PFSK-1 (cell line): ENCODE measurements around the gene ANKFY1.

Experiments
- FOXP2 ChIP-seq: optimal IDR thresholded peaks from 2 replicates; pipeline ENCODE3; 2011; ENCODE audit warnings: borderline replicate concordance, control low read depth, inconsistent platforms; ENCODE audit not compliant: insufficient read depth; ENCODE audit errors: extremely low read length, extremely low read depth
- POLR2AphosphoS5 ChIP-seq: IDR thresholded peaks from 2 replicates; pipeline ENCODE4 v1.6.1; 2012; ENCODE audit warnings: low read depth, mild to moderate bottlenecking, control low read depth, low read length, moderate library complexity
- REST ChIP-seq, 2 experiments: IDR thresholded peaks; 2 replicates each; pipeline versions ENCODE4 v1.6.1 to v1.8.0; 2011 to 2012; ENCODE audit warnings: low read depth in 2 of 2, low read length in 2 of 2, control low read depth in 1 of 2, inconsistent platforms in 1 of 2, mild to moderate bottlenecking in 1 of 2, moderate library complexity in 1 of 2; ENCODE audit not compliant: insufficient read depth in 1 of 2
- SIN3A ChIP-seq: IDR thresholded peaks from 2 replicates; pipeline ENCODE4 v1.6.1; 2012; ENCODE audit warnings: mild to moderate bottlenecking, low read length, moderate library complexity, borderline replicate concordance; ENCODE audit not compliant: insufficient read depth
- TAF1 ChIP-seq: IDR thresholded peaks from 2 replicates; pipeline ENCODE4 v1.6.1; 2012; ENCODE audit warnings: low read length, control low read depth, borderline replicate concordance; ENCODE audit not compliant: insufficient read depth

ANKFY1 gene

DNA sequence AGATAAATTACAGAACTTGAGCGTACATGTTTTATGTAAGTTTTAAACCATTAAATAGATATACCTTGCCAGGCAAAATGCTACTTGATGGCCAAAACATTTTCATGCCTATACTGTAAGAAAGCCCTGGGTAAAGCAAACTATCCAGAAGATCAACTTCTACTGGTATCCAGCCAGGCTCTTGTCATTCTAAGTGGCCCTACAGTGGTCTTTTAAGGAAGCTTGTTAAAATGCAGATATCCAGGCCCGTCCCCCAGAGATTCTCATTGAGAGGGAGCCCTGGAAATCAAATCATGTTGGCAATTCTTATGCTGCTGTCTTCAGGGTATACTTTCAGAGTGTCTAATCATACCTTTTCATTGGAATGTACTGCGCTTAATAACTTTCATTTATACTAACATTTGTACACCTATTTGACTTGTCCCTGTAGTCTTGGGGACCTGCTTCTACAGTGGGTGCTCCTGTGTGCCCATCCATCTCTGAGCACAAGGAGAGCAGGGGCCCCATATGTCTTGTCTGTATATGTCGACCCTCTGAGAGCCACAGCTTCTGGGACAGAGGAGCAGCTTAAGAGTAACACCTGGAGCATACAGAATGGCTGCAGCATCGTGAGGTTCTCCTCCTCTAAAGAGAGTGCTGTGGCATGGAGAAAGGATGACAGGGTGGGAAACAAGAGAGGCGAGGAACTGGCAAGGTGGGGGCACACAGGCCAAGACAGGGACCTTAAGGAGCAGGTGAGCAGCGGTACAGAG is 43.6 kb upstream of the ANKFY1 start:
- no peak for TF ChIP-seq SIN3A
- TF ChIP-seq REST (IDR thresholded peaks at IDR 0.05; ENCODE audit: insufficient read depth in 1 of 2, low read depth in 2 of 2, low read length in 2 of 2): no peak
- no peak for TF ChIP-seq POLR2AphosphoS5
- TF ChIP-seq FOXP2: no peak
- TF ChIP-seq TAF1: no peak

GRCh38 chr17:4305224-4305623 is 41.4 kb upstream of the ANKFY1 start:
- TF ChIP-seq SIN3A (no peak), FOXP2 (no peak), REST (IDR thresholded peaks at IDR 0.05; ENCODE audit: insufficient read depth in 1 of 2, low read depth in 2 of 2, low read length in 2 of 2) (no peak), POLR2AphosphoS5 (no peak), TAF1 (no peak)

DNA sequence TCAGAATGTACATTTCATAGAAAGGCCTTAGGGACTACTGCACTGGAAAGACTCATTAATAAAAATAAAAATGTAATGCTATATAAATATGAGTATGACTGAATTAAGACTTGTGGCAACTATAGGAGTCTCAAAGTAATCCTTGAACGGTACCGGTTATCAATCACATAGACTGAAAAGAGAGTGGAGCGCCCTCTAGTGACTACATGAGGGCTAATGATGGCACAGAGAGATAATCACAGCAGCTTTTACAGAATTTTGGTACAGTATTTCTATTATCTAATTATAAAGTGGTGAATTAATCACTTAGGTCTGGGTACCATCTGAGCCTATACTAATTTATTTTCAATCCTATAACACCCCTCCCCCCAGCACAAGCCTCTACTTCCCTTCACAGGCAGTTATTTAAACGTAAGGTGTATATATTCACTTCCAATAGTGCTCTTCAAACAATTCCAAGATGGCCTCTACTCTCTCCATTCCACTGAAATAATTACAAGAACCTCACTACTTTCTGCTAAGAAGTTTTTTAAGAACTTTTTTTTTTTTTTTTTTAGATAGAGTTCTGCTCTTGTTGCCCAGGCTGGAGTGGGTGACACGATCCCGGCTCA is 40.7 kb upstream of the ANKFY1 start:
- TF ChIP-seq REST (IDR thresholded peaks at IDR 0.05; ENCODE audit: insufficient read depth in 1 of 2, low read depth in 2 of 2, low read length in 2 of 2) (no peak), POLR2AphosphoS5 (no peak), SIN3A (no peak), FOXP2 (no peak), TAF1 (no peak)

DNA sequence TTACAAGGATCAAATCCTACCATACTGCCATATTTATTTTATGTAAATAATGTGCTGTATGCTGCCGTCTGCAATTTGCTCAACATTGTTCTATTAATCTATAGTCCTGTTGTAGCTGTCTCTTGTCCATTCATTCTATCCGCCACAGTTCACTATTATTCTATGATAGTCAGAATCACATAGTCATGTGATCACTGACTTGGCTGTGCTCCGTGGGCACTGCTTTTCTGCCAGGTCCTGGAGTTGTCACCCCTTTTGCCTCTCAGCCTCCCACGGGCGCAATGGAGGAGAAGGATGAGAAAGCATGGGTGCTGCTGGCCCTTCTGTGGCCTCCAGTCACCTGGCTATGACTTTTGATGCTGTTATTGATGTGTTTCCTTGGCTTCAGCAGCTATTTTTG is 37.3 kb upstream of the ANKFY1 start:
- no peak for TF ChIP-seq SIN3A
- no peak for TF ChIP-seq REST (IDR thresholded peaks at IDR 0.05; ENCODE audit: insufficient read depth in 1 of 2, low read depth in 2 of 2, low read length in 2 of 2)
- TF ChIP-seq POLR2AphosphoS5: no peak
- no peak for TF ChIP-seq FOXP2
- no peak for TF ChIP-seq TAF1
